Astrocyte of the spinal cord (primary cell): ENCODE data around the gene LAS1L.
A peak's percentile ranks its signal among the peaks of the same experiment; 100 is the strongest.
"Not testable (repeated sequence)": the region's sequence is repeated elsewhere in the genome, so short reads cannot be mapped to it uniquely, and the experiment has no call there.

Source experiments
- DNase-seq: peaks from one replicate; pipeline ENCODE4 v3.0.0; 2011; ENCODE audit warnings: low read depth, low spot score
- H3K4me3 ChIP-seq: 2 replicates; pipeline ENCODE4 v1.5.1; 2011; ENCODE audit warnings: low read depth, mild to moderate bottlenecking, low read length, moderate library complexity
- CTCF ChIP-seq: IDR thresholded peaks from 2 replicates; pipeline ENCODE4 v1.5.1; 2012; ENCODE audit warnings: low read depth, mild to moderate bottlenecking, low read length, inconsistent platforms
- in situ Hi-C: cut with HindIII; loops from 2 replicates; pipeline ENCODE4 v1.10.0; 2017; ENCODE audit warnings: low sequenced_read_pairs

Gene LAS1L

GRCh38 chrX:65536291-65536690 is 1.7 kb upstream of the LAS1L start:
- in situ Hi-C loops: no loop called here
- DNase-seq: no peak
- no peak overlapping the region for H3K4me3 ChIP-seq
- no peak for TF ChIP-seq CTCF

DNA sequence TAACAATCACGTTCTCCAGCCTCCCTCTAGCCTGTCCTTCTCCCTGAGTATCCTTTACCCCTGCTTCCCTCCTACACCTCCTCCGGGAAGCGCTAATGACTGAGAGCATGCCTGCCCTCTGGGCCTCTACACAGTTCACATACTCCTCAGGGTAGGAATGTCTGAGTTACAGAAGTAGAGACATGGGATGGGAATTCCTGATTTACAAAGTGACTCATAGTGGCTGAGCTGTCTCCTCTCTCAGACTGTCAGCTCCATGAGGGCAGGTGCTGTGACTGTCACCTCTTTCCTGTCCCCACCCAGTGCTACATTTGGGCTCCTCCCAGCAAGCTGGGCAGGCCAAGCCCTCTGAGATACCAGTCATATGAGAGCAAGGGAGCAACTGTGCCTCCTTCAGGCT is 2.6 kb downstream of the LAS1L start:
- in situ Hi-C loops: no loop called here
- no peak for TF ChIP-seq CTCF
- H3K4me3 ChIP-seq: no peak overlapping the region
- DNase-seq: no peak

DNA sequence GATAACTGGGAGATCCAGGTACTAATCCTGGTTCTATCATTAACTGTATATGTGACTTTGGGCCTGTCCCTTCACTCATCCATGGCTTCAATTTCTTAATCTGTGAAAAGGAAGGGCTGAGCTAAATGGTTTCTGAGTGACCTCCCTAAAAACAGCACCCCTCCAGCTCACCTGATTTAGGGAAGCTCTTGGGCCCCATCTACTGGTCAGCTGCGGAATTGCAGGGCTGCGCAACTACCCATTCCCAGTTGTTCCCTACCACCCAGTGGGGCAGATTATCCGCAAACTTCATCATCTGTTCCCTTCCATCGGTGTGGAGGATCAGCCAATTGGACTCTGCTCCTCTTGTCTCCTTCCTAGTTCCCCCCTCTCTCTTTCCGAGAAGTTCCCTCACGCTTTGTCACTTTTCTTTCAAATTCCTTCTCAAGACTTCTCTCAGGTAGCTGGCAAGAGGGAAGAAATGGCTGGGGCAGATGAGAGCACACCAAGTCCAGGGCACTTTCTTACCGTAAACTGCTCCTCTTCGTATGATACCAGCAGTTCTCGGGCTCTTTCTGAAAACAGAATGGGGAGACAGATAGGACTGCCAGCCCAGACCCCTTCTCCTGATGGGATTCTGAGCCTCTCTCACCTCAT is 5.8 kb downstream of the LAS1L start:
- peak; percentile 9 for DNase-seq
- peak; percentile 98 for TF ChIP-seq CTCF
- in situ Hi-C loops: no loop called here
- no peak overlapping the region for H3K4me3 ChIP-seq

DNA sequence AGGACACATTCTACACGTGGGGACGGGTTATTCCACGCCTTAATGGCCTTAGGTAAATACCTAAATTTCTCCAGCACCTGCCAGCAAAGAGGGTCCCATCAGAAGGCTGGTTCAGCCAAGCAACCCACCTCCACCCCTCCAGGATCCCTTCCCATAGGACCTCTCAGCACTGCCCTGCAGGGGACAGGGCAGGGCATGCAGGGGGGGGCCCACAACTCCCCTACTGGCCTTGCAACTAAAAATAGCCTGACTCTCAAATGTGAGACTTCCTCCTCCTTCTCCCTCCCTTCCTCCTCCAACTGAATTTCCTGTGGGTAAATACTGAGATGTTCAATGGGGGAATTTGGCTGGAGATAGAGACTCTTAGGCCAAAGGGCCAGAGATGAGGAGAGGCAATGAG is 6.3 kb downstream of the LAS1L start:
- no peak for DNase-seq
- no peak overlapping the region for H3K4me3 ChIP-seq
- TF ChIP-seq CTCF: no peak
- in situ Hi-C loops: no loop called here

GRCh38 chrX:65524139-65524538 is 10.4 kb downstream of the LAS1L start:
- H3K4me3 ChIP-seq: no peak overlapping the region
- in situ Hi-C loops: no loop called here
- TF ChIP-seq CTCF: no peak
- DNase-seq: no peak

GRCh38 chrX:65522739-65523372 is 11.7 kb downstream of the LAS1L start:
- TF ChIP-seq CTCF: no peak
- peak; percentile 10 for DNase-seq
- in situ Hi-C loops: no loop called here
- H3K4me3 ChIP-seq: no peak overlapping the region

DNA sequence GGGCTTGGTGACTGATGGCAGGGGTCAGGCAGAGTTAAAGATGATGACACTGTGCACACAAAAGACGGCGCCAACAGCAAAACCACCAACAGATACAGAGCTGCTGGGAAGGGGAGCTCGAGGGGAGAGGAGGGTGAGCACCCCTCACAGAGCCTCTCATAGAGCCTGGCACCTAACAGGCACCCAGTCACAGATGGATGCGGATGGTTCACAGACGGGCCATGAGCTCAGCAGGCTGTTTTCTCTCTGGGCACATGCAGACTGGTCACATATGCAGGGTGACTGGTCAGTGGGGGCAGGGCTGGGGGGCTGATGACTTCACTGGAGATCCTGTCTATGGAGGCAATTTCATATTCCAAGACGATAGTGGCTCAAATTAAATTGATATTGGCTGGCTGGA is 15.1 kb downstream of the LAS1L start:
- H3K4me3 ChIP-seq, in situ Hi-C loops, DNase-seq: not testable (repeated sequence)

GRCh38 chrX:65518980-65519379 is 15.6 kb downstream of the LAS1L start:
- H3K4me3 ChIP-seq, in situ Hi-C loops, DNase-seq: not testable (repeated sequence)
